WI38 (cell line): ENCODE measurements around the gene FAM168A.
"Not testable (repeated sequence)": the region's sequence is repeated elsewhere in the genome, so short reads cannot be mapped to it uniquely, and the experiment has no call there.

Source experiments
- H3K4me3 ChIP-seq: 2 replicates; pipeline ENCODE4 v1.5.1; 2011; ENCODE audit warnings: low read depth, mild to moderate bottlenecking, control low read depth, low read length
- CTCF ChIP-seq: IDR thresholded peaks from 2 replicates; pipeline ENCODE4 v1.5.1; 2012; ENCODE audit warnings: low read depth, mild to moderate bottlenecking, control low read depth, low read length

FAM168A gene

GRCh38 chr11:73592640-73593039 lies 5.3 kb downstream of the FAM168A start:
- no peak overlapping the region for H3K4me3 ChIP-seq
- no peak for TF ChIP-seq CTCF

- no peak overlapping the region for H3K4me3 ChIP-seq
- TF ChIP-seq CTCF = no peak
Observed at GRCh38 chr11:73591743-73592142, 6.2 kb downstream of the FAM168A start.

- TF ChIP-seq CTCF = no peak
- H3K4me3 ChIP-seq = no peak overlapping the region
Observed at GRCh38 chr11:73590991-73591390, 6.9 kb downstream of the FAM168A start.

- no peak for TF ChIP-seq CTCF
- H3K4me3 ChIP-seq = no peak overlapping the region
Observed at GRCh38 chr11:73586791-73587190, 11.1 kb downstream of the FAM168A start.

GRCh38 chr11:73585834-73586575 lies 11.9 kb downstream of the FAM168A start:
- H3K4me3 ChIP-seq = no peak overlapping the region
- TF ChIP-seq CTCF = no peak

- H3K4me3 ChIP-seq = no peak overlapping the region
- no peak for TF ChIP-seq CTCF
Observed at GRCh38 chr11:73584831-73585230, 13.1 kb downstream of the FAM168A start.

GRCh38 chr11:73582653-73583052 lies 15.3 kb downstream of the FAM168A start:
- H3K4me3 ChIP-seq = no peak overlapping the region
- no peak for TF ChIP-seq CTCF

GRCh38 chr11:73580749-73581148 lies 17.2 kb downstream of the FAM168A start:
- not testable (repeated sequence) for H3K4me3 ChIP-seq
